Fibroblast of skin of left quadriceps (primary cell): Measurements from ENCODE around the gene UXS1.

Experiments
- DNase-seq, 2 experiments: peaks; one replicate each; pipeline ENCODE4 v3.0.0-alpha.2; 2013; ENCODE audit warnings: low read depth in 2 of 2

The UXS1 gene

DNA sequence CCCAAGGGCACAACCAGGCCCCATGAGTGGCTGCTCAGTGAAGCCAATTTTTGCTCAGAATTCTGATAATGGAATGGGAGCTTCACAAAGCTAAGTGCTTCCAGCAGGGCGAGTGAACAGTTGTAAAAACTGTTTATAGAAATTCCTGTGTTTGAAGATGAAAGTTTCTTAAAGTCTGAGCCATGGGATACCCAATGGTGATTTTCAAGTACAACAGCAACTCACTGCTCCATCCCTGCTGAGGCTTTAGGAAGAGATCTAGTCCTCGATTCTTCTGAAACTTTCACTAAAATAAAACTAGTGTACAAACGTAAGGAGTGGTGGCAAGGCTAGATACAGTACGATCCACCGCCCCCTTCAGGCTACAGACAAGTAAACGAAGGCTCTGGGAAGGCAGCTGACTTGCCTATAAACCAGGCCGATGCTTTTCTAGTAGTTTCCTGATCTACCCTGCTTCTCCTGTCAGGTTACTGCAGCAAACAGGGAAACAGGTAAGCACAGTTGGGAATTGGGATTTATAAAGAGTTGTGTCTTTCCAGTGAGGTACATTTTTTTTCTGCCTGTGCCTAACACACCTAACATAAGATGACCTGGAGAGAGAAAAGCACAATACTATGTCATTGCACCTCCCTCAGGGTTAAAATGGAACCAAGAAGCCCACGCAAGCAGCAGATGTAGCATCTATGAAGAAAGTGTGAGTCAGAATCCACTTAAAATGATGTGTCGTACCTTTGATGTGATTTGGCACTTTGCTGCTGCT is 108.7 kb downstream of the UXS1 start:
- no peak for DNase-seq

DNA sequence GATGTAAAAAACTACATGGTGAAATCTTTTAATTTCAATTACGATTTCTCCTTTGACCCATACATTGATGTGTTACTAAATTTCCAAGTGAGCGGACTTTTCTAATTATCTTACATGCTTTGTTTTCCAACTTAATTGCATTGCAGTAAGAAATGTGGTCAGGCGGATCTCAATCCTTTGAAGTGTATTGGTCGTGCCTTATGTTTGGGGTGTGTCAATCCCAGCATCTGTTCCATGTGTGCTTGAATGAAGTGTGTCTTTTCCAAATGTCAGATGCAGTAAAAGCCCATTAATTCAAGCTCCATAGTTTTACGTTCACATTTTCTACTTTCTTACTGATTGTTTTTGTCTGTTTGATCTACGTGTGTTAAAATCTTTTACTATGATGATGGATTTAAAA is 113.1 kb downstream of the UXS1 start:
- DNase-seq: no peak

DNA sequence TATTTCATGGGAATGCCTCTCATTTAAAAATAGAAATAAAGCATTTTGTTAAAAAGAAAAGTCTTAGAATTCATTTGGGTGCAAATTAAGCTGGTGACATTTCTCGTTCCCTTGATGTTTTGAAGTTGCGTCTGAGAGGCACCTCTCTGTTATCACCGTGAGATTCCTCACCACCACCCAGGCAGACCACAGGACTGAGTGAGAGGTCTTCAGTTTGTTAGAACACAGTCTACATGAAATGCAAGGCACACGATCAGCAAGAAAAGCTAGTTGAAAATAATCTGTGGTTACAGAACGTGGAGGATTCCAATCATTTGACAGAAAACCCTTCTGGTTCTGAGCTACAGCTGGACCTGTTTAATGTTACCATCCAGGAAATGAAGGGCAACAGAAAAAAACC is 116.0 kb downstream of the UXS1 start:
- DNase-seq: no peak

DNA sequence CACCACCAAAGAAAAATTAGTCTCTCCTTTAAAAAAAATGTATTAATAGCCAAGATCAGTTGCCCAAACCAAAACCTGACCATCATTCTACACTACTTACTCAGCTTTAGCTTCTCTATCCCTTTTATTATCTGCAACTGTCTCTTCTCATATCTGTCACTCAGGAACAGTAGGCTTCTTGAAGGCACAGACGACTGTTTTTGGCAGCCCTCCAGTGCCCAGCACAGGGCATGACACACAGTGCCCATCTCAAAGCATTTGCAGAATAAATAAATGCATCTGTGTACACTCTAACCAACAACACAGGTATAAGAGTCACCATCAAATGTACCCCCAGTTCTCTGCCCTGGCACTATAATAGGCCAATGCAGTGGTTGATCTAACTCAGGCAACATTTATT is 117.2 kb downstream of the UXS1 start:
- DNase-seq: no peak

GRCh38 chr2:106075048-106075447 is 119.1 kb downstream of the UXS1 start:
- no peak for DNase-seq

DNA sequence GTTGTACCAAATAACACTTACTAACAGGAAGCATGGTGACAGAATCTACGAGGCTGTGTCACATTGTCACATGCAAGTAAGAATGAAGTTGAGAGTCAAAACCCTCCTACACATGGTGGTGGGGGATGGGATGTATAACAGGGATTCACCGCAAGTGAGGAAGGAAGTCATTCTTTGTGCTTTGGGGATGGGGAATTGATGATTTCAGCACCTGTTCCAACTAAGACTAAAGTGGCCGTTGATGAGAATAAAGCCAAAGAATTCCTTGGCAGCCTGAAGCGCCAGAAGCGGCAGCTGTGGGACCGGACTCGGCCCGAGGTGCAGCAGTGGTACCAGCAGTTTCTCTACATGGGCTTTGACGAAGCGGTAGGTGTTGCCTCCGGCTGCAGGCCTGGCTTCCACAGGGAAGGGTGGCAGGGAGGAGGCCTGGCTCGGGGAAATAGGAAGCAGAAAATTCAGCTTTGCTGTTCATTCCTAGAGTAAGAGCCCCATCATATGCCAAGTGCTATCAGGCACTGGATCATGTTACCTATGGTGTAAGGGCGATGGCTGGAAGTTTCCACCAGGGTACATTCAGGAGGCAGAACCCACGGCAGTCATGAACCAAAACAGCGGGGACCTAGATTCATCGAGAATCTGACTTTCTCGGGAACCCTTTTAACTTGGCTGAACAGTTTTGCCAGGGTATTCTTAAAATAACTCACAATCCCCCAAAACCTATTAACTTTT is 120.3 kb downstream of the UXS1 start:
- no peak for DNase-seq

- DNase-seq: no peak
Measured at GRCh38 chr2:106070181-106070580, 123.9 kb downstream of the UXS1 start.

DNA sequence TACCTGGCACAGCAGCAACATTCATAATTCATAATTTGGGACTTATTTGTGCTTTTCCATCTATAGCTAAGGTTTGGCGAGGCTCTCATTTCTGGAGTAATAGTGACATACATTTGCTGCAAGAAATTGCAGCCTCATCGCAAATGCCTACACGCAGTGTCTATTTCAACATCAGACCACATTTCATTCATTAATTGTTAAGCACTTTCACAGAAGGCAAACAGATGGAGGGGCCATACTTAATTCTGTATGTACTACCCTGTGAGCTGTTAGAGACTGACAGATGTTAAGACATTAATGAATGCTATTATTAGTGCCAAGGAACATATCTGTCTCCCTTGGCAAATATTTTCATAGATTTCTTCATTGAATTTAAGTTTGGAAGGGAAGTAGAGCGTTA is 125.7 kb downstream of the UXS1 start:
- peak; percentile 37 to 44 for DNase-seq

GRCh38 chr2:106065983-106066820 is 127.9 kb downstream of the UXS1 start:
- no peak for DNase-seq

- DNase-seq: no peak
Measured at GRCh38 chr2:106065268-106065982, 128.7 kb downstream of the UXS1 start.

- no peak for DNase-seq
Measured at GRCh38 chr2:106063181-106063580, 130.9 kb downstream of the UXS1 start.

GRCh38 chr2:106062627-106063026 is 131.5 kb downstream of the UXS1 start:
- no peak for DNase-seq

DNA sequence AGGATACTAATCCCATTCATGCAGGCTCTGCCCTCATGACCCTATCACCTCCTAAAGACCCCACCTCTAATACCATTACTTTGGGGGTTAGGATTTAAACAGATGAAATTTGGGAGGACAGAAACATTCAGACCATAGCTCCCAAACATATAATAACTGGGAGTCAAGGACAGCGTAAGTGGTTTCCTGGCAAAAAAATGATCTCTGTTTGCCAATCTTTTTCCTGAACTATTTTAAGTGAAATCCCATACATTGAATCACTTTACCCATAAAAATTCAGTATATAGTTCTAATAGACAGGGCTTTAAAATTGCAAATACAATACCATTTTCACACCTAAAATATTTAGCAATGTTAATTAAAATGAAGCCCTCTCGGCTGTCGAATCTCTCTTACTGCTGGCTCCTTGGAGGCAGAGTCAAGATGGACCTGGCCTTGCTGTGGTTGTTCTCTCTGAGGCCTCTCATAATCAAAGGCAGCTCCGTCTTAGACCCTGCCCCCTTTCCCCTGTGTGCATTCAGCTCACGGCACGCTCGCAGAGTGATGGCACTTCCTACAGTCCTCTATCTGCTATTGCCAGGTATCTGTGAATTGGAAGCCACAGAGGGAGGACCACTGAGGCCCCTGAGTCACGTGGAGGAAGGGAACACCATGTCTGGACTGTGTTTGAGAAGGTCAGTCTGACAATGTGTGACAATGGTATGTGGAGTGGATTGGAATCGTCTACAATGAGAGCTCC is 132.3 kb downstream of the UXS1 start:
- DNase-seq: no peak

DNA sequence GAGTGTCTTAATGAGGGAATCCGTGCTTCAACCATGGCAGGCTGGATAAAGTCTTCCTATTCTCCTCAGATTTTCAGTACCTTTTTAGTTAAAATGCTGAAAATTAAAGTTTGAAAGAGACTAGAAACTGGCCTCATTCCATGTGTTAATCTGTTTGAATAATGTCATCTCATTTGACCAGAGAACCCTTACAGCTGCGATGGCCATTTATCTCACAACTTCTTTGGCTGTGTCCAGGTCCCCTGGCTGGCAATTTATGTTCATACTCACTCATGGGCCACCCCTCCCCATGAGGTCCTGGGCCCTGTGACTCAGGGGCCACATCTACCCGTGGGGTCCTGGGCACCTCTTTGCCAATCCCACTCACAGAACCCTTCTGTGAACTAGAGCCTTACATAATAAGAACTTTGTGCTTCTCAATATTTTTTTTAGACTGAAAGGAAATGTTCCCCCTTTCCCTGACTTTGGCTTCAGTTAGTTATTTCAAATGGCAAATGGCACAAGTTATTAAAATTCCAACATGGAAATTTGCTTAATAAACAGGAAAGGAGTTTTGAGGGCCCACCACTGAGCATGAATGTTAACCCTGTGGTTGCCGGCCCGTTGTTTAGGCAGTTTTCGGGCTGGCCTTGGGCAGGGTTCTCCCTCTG is 134.6 kb downstream of the UXS1 start:
- no peak for DNase-seq

GRCh38 chr2:106058469-106059137 is 135.5 kb downstream of the UXS1 start:
- DNase-seq: no peak

DNA sequence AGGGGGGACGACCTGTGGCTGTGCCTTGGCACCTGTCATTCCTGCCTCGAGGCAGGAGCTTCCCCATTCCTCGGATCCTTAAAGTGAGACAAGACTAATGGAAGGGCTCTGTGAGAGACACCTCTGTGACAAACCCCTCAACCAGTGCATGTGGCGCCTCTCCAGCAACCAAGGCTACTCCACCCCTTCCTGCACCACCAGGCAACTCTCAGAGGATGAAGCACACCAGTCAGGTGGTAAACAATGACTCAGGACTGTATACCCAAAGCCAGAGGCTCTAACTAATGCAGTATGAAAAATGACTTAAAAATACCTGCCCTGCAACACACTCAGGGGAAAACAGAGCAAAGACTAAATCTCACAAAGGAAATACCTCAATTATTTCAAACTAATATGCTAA is 136.9 kb downstream of the UXS1 start:
- DNase-seq: no peak

- DNase-seq: no peak
Measured at GRCh38 chr2:106054880-106055655, 139.0 kb downstream of the UXS1 start.

DNA sequence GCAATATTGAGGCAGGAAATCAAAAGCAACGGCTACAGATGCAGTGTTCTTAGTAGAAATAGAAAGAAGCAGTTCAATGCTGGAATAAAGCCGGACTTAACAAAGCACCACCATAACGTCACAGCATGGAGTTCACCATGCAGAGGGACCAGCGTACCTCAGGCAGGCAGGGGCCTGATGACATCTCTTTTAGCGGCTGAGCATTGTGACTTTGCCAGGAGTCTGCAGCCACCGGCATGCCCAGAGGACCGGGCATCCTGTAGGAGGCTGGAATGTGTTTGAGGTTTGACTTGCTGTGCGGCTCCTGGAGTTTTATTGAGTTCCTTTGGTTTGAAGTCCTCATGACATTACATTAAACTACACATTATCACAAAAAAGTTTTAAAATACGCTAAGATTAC is 139.8 kb downstream of the UXS1 start:
- DNase-seq: no peak

GRCh38 chr2:106053581-106053980 is 140.5 kb downstream of the UXS1 start:
- no peak for DNase-seq
